Measurements from ENCODE around the gene PIP5K1B. TPM values are rescaled to one million over a fixed set of nuclear protein-coding genes. Genes with fewer than 3 reads are reported as not detected.

PIP5K1B gene
- total and polyA plus RNA-seq, 2 of the 13 experiments (the other 11 are each of a cell fraction or from before 2014, with no cell fraction given) = 15.8 to 17.5 TPM

DNA sequence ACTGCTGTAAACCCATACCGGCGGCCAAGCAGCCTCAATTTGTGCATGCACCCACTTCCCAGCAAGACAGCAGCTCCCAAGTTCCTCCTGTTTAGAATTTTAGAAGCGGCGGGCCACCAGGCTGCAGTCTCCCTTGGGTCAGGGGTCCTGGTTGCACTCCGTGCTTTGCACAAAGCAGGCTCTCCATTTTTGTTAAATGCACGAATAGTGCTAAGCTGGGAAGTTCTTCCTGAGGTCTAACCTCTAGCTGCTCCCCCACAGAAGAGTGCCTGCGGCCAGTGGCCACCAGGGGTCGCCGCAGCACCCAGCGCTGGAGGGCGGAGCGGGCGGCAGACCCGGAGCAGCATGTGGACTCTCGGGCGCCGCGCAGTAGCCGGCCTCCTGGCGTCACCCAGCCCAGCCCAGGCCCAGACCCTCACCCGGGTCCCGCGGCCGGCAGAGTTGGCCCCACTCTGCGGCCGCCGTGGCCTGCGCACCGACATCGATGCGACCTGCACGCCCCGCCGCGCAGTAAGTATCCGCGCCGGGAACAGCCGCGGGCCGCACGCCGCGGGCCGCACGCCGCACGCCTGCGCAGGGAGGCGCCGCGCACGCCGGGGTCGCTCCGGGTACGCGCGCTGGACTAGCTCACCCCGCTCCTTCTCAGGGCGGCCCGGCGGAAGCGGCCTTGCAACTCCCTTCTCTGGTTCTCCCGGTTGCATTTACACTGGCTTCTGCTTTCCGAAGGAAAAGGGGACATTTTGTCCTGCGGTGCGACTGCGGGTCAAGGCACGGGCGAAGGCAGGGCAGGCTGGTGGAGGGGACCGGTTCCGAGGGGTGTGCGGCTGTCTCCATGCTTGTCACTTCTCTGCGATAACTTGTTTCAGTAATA lies 330.6 kb downstream of the PIP5K1B start, which contains the start of gene FXN (continued):
- TF ChIP-seq, protein P1, sequence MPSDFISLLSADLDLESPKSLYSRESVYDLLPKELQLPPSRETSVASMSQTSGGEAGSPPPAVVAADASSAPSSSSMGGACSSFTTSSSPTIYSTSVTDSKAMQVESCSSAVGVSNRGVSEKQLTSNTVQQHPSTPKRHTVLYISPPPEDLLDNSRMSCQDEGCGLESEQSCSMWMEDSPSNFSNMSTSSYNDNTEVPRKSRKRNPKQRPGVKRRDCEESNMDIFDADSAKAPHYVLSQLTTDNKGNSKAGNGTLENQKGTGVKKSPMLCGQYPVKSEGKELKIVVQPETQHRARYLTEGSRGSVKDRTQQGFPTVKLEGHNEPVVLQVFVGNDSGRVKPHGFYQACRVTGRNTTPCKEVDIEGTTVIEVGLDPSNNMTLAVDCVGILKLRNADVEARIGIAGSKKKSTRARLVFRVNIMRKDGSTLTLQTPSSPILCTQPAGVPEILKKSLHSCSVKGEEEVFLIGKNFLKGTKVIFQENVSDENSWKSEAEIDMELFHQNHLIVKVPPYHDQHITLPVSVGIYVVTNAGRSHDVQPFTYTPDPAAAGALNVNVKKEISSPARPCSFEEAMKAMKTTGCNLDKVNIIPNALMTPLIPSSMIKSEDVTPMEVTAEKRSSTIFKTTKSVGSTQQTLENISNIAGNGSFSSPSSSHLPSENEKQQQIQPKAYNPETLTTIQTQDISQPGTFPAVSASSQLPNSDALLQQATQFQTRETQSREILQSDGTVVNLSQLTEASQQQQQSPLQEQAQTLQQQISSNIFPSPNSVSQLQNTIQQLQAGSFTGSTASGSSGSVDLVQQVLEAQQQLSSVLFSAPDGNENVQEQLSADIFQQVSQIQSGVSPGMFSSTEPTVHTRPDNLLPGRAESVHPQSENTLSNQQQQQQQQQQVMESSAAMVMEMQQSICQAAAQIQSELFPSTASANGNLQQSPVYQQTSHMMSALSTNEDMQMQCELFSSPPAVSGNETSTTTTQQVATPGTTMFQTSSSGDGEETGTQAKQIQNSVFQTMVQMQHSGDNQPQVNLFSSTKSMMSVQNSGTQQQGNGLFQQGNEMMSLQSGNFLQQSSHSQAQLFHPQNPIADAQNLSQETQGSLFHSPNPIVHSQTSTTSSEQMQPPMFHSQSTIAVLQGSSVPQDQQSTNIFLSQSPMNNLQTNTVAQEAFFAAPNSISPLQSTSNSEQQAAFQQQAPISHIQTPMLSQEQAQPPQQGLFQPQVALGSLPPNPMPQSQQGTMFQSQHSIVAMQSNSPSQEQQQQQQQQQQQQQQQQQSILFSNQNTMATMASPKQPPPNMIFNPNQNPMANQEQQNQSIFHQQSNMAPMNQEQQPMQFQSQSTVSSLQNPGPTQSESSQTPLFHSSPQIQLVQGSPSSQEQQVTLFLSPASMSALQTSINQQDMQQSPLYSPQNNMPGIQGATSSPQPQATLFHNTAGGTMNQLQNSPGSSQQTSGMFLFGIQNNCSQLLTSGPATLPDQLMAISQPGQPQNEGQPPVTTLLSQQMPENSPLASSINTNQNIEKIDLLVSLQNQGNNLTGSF (CRISPR knock-in tag; IDR thresholded peaks at IDR 0.05) = peak; percentile 78; the same call in 1 of the 2 replicates
- no peak for TF ChIP-seq NFE2L2 (IDR thresholded peaks at IDR 0.05; ENCODE audit: low read length)
- TF ChIP-seq POGZ (CRISPR knock-in tag; IDR thresholded peaks at IDR 0.05) = no peak
- peak; percentile 74; the same call in 1 of the 2 replicates for TF ChIP-seq ZMYM4 (CRISPR knock-in tag; IDR thresholded peaks at IDR 0.05)
- TF ChIP-seq, protein P2, sequence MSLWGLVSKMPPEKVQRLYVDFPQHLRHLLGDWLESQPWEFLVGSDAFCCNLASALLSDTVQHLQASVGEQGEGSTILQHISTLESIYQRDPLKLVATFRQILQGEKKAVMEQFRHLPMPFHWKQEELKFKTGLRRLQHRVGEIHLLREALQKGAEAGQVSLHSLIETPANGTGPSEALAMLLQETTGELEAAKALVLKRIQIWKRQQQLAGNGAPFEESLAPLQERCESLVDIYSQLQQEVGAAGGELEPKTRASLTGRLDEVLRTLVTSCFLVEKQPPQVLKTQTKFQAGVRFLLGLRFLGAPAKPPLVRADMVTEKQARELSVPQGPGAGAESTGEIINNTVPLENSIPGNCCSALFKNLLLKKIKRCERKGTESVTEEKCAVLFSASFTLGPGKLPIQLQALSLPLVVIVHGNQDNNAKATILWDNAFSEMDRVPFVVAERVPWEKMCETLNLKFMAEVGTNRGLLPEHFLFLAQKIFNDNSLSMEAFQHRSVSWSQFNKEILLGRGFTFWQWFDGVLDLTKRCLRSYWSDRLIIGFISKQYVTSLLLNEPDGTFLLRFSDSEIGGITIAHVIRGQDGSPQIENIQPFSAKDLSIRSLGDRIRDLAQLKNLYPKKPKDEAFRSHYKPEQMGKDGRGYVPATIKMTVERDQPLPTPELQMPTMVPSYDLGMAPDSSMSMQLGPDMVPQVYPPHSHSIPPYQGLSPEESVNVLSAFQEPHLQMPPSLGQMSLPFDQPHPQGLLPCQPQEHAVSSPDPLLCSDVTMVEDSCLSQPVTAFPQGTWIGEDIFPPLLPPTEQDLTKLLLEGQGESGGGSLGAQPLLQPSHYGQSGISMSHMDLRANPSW (CRISPR knock-in tag; IDR thresholded peaks at IDR 0.05; ENCODE audit: borderline replicate concordance) = no peak; the same call in 1 of the 2 replicates
- TF ChIP-seq ZMAT3 (CRISPR knock-in tag; conservative IDR thresholded peaks at IDR 0.05) = no peak
- no peak for TF ChIP-seq ATF7 (IDR thresholded peaks at IDR 0.05)
- no peak for TF ChIP-seq ATF7 (CRISPR knock-in tag; IDR thresholded peaks at IDR 0.05)
- TF ChIP-seq, protein P3, sequence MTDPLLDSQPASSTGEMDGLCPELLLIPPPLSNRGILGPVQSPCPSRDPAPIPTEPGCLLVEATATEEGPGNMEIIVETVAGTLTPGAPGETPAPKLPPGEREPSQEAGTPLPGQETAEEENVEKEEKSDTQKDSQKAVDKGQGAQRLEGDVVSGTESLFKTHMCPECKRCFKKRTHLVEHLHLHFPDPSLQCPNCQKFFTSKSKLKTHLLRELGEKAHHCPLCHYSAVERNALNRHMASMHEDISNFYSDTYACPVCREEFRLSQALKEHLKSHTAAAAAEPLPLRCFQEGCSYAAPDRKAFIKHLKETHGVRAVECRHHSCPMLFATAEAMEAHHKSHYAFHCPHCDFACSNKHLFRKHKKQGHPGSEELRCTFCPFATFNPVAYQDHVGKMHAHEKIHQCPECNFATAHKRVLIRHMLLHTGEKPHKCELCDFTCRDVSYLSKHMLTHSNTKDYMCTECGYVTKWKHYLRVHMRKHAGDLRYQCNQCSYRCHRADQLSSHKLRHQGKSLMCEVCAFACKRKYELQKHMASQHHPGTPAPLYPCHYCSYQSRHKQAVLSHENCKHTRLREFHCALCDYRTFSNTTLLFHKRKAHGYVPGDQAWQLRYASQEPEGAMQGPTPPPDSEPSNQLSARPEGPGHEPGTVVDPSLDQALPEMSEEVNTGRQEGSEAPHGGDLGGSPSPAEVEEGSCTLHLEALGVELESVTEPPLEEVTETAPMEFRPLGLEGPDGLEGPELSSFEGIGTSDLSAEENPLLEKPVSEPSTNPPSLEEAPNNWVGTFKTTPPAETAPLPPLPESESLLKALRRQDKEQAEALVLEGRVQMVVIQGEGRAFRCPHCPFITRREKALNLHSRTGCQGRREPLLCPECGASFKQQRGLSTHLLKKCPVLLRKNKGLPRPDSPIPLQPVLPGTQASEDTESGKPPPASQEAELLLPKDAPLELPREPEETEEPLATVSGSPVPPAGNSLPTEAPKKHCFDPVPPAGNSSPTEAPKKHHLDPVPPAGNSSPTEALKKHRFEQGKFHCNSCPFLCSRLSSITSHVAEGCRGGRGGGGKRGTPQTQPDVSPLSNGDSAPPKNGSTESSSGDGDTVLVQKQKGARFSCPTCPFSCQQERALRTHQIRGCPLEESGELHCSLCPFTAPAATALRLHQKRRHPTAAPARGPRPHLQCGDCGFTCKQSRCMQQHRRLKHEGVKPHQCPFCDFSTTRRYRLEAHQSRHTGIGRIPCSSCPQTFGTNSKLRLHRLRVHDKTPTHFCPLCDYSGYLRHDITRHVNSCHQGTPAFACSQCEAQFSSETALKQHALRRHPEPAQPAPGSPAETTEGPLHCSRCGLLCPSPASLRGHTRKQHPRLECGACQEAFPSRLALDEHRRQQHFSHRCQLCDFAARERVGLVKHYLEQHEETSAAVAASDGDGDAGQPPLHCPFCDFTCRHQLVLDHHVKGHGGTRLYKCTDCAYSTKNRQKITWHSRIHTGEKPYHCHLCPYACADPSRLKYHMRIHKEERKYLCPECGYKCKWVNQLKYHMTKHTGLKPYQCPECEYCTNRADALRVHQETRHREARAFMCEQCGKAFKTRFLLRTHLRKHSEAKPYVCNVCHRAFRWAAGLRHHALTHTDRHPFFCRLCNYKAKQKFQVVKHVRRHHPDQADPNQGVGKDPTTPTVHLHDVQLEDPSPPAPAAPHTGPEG (CRISPR knock-in tag; IDR thresholded peaks at IDR 0.05) = peak; percentile 83
- peak; percentile 32; the same call in 1 of the 2 replicates for TF ChIP-seq SMAD1 (CRISPR knock-in tag; IDR thresholded peaks at IDR 0.05; ENCODE audit: borderline replicate concordance, low read depth)
